Cardiac muscle cell (in vitro differentiated cells and primary cell): ENCODE results near the gene FPGS. TPM values are rescaled to one million over a fixed set of nuclear protein-coding genes. Genes with fewer than 3 reads are reported as not detected.

Experiments
- DNase-seq, 2 donors: peaks; one replicate each; pipeline versions ENCODE4 v3.0.0 to v3.0.0-alpha.2; 2010 to 2017; ENCODE audit warnings: low read depth in 1 of 2, low spot score in 1 of 2
- H3K27ac ChIP-seq: fragments of 200-600 bp; sonication (generic); 2 replicates; pipeline ENCODE4 v1.5.1; 2016
- H3K27me3 ChIP-seq: fragments of 200-600 bp; sonication (generic); 2 replicates; pipeline ENCODE4 v1.6.0; 2016; ENCODE audit warnings: control low read depth
- H3K36me3 ChIP-seq: fragments of 200-600 bp; sonication (generic); 2 replicates; pipeline ENCODE4 v1.5.1; 2016; ENCODE audit warnings: control low read depth
- H3K4me1 ChIP-seq: fragments of 200-600 bp; sonication (generic); 2 replicates; pipeline ENCODE4 v1.8.1; 2017; ENCODE audit warnings: low read depth, mild to moderate bottlenecking, mixed run types
- H3K4me3 ChIP-seq: fragments of 200-600 bp; sonication (generic); 2 replicates; pipeline ENCODE4 v1.5.1; 2016; ENCODE audit warnings: mild to moderate bottlenecking
- H3K9me3 ChIP-seq: fragments of 200-600 bp; sonication (generic); 2 replicates; pipeline ENCODE4 v1.5.1; 2017; ENCODE audit warnings: low read depth, mild to moderate bottlenecking, control low read depth
- CTCF ChIP-seq: IDR thresholded peaks from 2 replicates; pipeline ENCODE4 v1.5.1; 2012; ENCODE audit warnings: low read depth, mild to moderate bottlenecking, low read length
- polyA plus RNA-seq: library from polyadenylated mRNA; unstranded; fragments of >200 nt; fragmentation: Nextera tagmentation; extraction: Ambion mirVana; gene quantifications from 2 replicates; pipeline ENCODE4 v1.2.1, GENCODE V29; 2016
- total RNA-seq: library from RNA; depleted of rRNA; stranded (reverse); fragments of >200 nt; gene quantifications from 2 replicates; pipeline ENCODE4 v1.2.3, GENCODE V29; 2016

The FPGS gene
- total and polyA plus RNA-seq, 2 experiments from 2014 or later, result 78.3 to 123 TPM

- Histone ChIP-seq H3K36me3 (no peaks in the 10 kb centered on the region), H3K9me3 (no peaks in the 10 kb centered on the region), H3K27ac (peak overlapping the region; percentile 72), H3K4me3 (no peak overlapping the region), H3K27me3 (no peaks in the 10 kb centered on the region), H3K4me1 (peaks cover 21% of the 10 kb centered on the region)
- TF ChIP-seq CTCF, result no peak
- peak; percentile 37 to 54 for DNase-seq
Observed at GRCh38 chr9:127853312-127854183, 50.9 kb downstream of the FPGS start.

- no peaks in the 10 kb centered on the region for H3K27me3 ChIP-seq
- H3K4me3 ChIP-seq, result no peak within 1 kb of the TSS
- DNase-seq, result peak in 1 of 2 donors; percentile 79
- H3K27ac ChIP-seq, result peak within 1 kb of the TSS; percentile 72
- H3K4me1 ChIP-seq, result peaks cover 27% of the 10 kb centered on the region
- no peaks in the 10 kb centered on the region for H3K9me3 ChIP-seq
- H3K36me3 ChIP-seq, result no peaks in the 10 kb centered on the region
- TF ChIP-seq CTCF, result peak; percentile 11
Observed at GRCh38 chr9:127854184-127854806, 51.6 kb downstream of the FPGS start, which contains the start of gene ENG. Gene ENG (minus strand): TSS chr9:127854658. CDS start chr9:127854355, 303 bp downstream.

- no peak for DNase-seq
- Histone ChIP-seq H3K4me1 (peaks cover 34% of the 10 kb centered on the region), H3K9me3 (no peaks in the 10 kb centered on the region), H3K27ac (no peak overlapping the region), H3K36me3 (no peaks in the 10 kb centered on the region), H3K4me3 (no peak overlapping the region), H3K27me3 (no peaks in the 10 kb centered on the region)
- no peak for TF ChIP-seq CTCF
Observed at GRCh38 chr9:127854960-127855359, 52.3 kb downstream of the FPGS start.

GRCh38 chr9:127855522-127855921 lies 52.8 kb downstream of the FPGS start:
- Histone ChIP-seq H3K27ac (no peak overlapping the region), H3K27me3 (no peaks in the 10 kb centered on the region), H3K4me3 (no peak overlapping the region), H3K9me3 (no peaks in the 10 kb centered on the region), H3K36me3 (no peaks in the 10 kb centered on the region), H3K4me1 (peaks cover 40% of the 10 kb centered on the region)
- no peak for TF ChIP-seq CTCF
- DNase-seq, result no peak

- DNase-seq, result no peak
- Histone ChIP-seq H3K4me3 (no peak overlapping the region), H3K4me1 (peaks cover 46% of the 10 kb centered on the region), H3K27me3 (no peaks in the 10 kb centered on the region), H3K36me3 (no peaks in the 10 kb centered on the region), H3K9me3 (no peaks in the 10 kb centered on the region), H3K27ac (no peak overlapping the region)
- TF ChIP-seq CTCF, result no peak
Observed at GRCh38 chr9:127856094-127856728, 53.5 kb downstream of the FPGS start.
